Heart left ventricle (tissue), 16 donors: ENCODE data around the gene STAG1. TPM values are rescaled to one million over a fixed set of nuclear protein-coding genes. Genes with fewer than 3 reads are reported as not detected.
"Not testable (repeated sequence)": the region's sequence is repeated elsewhere in the genome, so short reads cannot be mapped to it uniquely, and the experiment has no call there.

Source experiments
- ATAC-seq, 4 donors: fragments of 200-7000 bp; cut with Tn5 transposase; one replicate each; pipeline ENCODE4 v1.9.1; 2020 to 2022; ENCODE audit warnings: moderate library complexity in 4 of 4, mild to moderate bottlenecking in 3 of 4, moderate number of reproducible peaks in 1 of 4
- DNase-seq, 5 donors: peaks; one replicate each; pipeline ENCODE4 v3.0.0-alpha.2; 2020
- H3K27ac ChIP-seq, 12 donors: fragments of 200-600 bp; sonication (generic) in 4 of 12; one replicate each; pipeline versions ENCODE4 v1.5.0 to v1.8.0; 2016 to 2022; ENCODE audit warnings: mild to moderate bottlenecking in 2 of 12
- H3K27me3 ChIP-seq, 9 donors: fragments of 200-600 bp; sonication (generic) in 2 of 9; one replicate each; pipeline versions ENCODE4 v1.5.1 to v1.8.0; 2016 to 2022; ENCODE audit warnings: mild to moderate bottlenecking in 3 of 9
- H3K36me3 ChIP-seq, 9 donors: fragments of 200-600 bp; sonication (generic) in 2 of 9; one replicate each; pipeline versions ENCODE4 v1.5.0 to v1.8.0; 2018 to 2022; ENCODE audit warnings: mild to moderate bottlenecking in 2 of 9
- H3K4me1 ChIP-seq, 12 donors: fragments of 200-600 bp; sonication (generic) in 4 of 12; one replicate each; pipeline versions ENCODE4 v1.5.0 to v1.8.0; 2016 to 2022; ENCODE audit warnings: mild to moderate bottlenecking in 3 of 12
- H3K4me3 ChIP-seq, 12 donors: fragments of 200-600 bp; sonication (generic) in 4 of 12; one replicate each; pipeline versions ENCODE4 v1.5.0 to v1.8.0; 2017 to 2022; ENCODE audit warnings: mild to moderate bottlenecking in 9 of 12, moderate library complexity in 4 of 12
- H3K9me3 ChIP-seq, 12 donors: fragments of 200-600 bp; sonication (generic) in 4 of 12; one replicate each; pipeline versions ENCODE4 v1.5.0 to v1.8.0; 2016 to 2022; ENCODE audit warnings: mild to moderate bottlenecking in 1 of 12
- CTCF ChIP-seq, 12 donors: fragments of 200-600 bp; sonication (generic) in 4 of 12; IDR thresholded peaks; one replicate each; pipeline versions ENCODE4 v1.5.0 to v1.8.0; 2018 to 2022; ENCODE audit warnings: antibody characterized with exemption in 12 of 12, mild to moderate bottlenecking in 5 of 12
- POLR2A ChIP-seq, 2 donors: fragments of 450-650 bp; IDR thresholded peaks; one replicate each; pipeline ENCODE4 v1.6.1; 2017; ENCODE audit warnings: antibody characterized with exemption in 2 of 2, mild to moderate bottlenecking in 2 of 2, moderate library complexity in 2 of 2
- WGBS, 4 donors: extraction: QIAGEN DNeasy Blood & Tissue Kit in 2 of 4; methylation state at CpG; one replicate each; pipeline versions ENCODE4 v1.1.5 to v1.1.7; 2013 to 2018; 5-methylcytosine and 5-hydroxymethylcytosine counted together
- intact Hi-C, 10 donors: fragments of 100-400 bp; cut with DNase I; formaldehyde crosslinking; loops; one replicate each; pipeline versions ENCODE4 v1.11.1 to v1.14.2; 2022
- polyA plus RNA-seq, 2 donors: library from polyadenylated mRNA; stranded (reverse); fragments of 200-250 nt; gene quantifications; one replicate each; pipeline ENCODE4 v1.2.3, GENCODE V29; 2013
- total RNA-seq, 9 donors: library from RNA; depleted of rRNA in 2 of 9; stranded (reverse); fragments of >200 nt in 2 of 9; fragmentation: NEBNext Ultra II Directional in 3 of 9; extraction: Animal tissue kit (Norgen Biotek cat#: 25700) in 3 of 9; gene quantifications; one replicate each; pipeline versions ENCODE4 v1.1.0 to v1.2.4, GENCODE V29; 2016 to 2023
- donor health status: ischemic (EF 13 %, LVEDD 7.1; RV severe dilation, severe dysfunction).
- donor health status: healthy with polysubstance abuse.
- donor health status: DM: no; HTN: yes; CAD: no.
- donor health status: DM: no; HTN: no; CAD: no.
- donor health status: ischemic (EF 25% LVEDD 6.9; RV normal size, moderate dysfunction).
- donor health status: ischemic (EF 25% LVEDD 5.7; RV mildly dilated, moderate dysfunction).
- donor health status: healthy.
- donor health status: DM: yes; HTN: yes; CAD: no.
- donor health status: ischemic (EF 35%, LVEDD 5.7; RV mildly dilated, moderate dysfunction).
- donor health status: nonischemic (EF 11% LVEDD 7.7; RV severe dilation, severe dysfunction).
- donor health status: DM: yes; HTN: yes; CAD: no.
- donor health status: PGD.
- donor health status: ischemic (EF 29% LVEDD 5.4; RV normal size, mild dysfunction).
- donor health status: nonischemic (EF 23%, LVEDD 6.1; RV moderate dilation, normal function).

Gene STAG1
- total and polyA plus RNA-seq, 11 donors, result 7.2 to 23.4 (median 19.8) TPM

- Histone ChIP-seq H3K4me1 (peaks cover 0 to 41% (median 7%) of the 10 kb centered on the region in 12 donors), H3K27ac (no peak overlapping the region), H3K9me3 (no peaks in the 10 kb centered on the region), H3K36me3 (peaks cover 0 to 17% (median 1%) of the 10 kb centered on the region in 9 donors), H3K27me3 (no peaks in the 10 kb centered on the region), H3K4me3 (no peak overlapping the region)
- DNase-seq, result no peak
- no peak for TF ChIP-seq POLR2A (IDR thresholded peaks at IDR 0.05)
- no peak for ATAC-seq
- 95 to 98% (median 96%) methylated on average over 3 of the region's 3 CpGs for WGBS, 4 donors
- intact Hi-C loops, result no loop called here
Measured at GRCh38 chr3:136624371-136624770, 127.8 kb downstream of the STAG1 start.

- Histone ChIP-seq H3K27me3 (no peaks in the 10 kb centered on the region), H3K36me3 (peaks cover 0 to 23% (median 2%) of the 10 kb centered on the region in 9 donors), H3K27ac (no peak overlapping the region), H3K4me1 (peaks cover 0 to 44% (median 6%) of the 10 kb centered on the region in 12 donors), H3K4me3 (no peak overlapping the region), H3K9me3 (no peaks in the 10 kb centered on the region)
- intact Hi-C loops, result no loop called here
- WGBS, 4 donors, result 84 to 89% (median 85%) methylated on average over 2 of the region's 2 CpGs
- DNase-seq (no peak), ATAC-seq (no peak)
- TF ChIP-seq CTCF (IDR thresholded peaks at IDR 0.05), result no peak
Measured at GRCh38 chr3:136621628-136622027, 130.6 kb downstream of the STAG1 start.

GRCh38 chr3:136620436-136620835 is 131.7 kb downstream of the STAG1 start:
- DNase-seq (no peak), ATAC-seq (no peak)
- Histone ChIP-seq H3K9me3 (no peaks in the 10 kb centered on the region), H3K27me3 (no peaks in the 10 kb centered on the region), H3K36me3 (peaks cover 0 to 20% (median 2%) of the 10 kb centered on the region in 9 donors), H3K4me1 (peaks cover 0 to 43% (median 5%) of the 10 kb centered on the region in 12 donors), H3K4me3 (no peak overlapping the region), H3K27ac (no peak overlapping the region)
- TF ChIP-seq CTCF (IDR thresholded peaks at IDR 0.05) (no peak), POLR2A (IDR thresholded peaks at IDR 0.05) (no peak)
- intact Hi-C loops, result no loop called here

GRCh38 chr3:136617969-136618525 is 134.1 kb downstream of the STAG1 start:
- H3K9me3 ChIP-seq, intact Hi-C loops, ATAC-seq, H3K27ac ChIP-seq, DNase-seq, H3K4me3 ChIP-seq, H3K27me3 ChIP-seq: not testable (repeated sequence)
- Histone ChIP-seq H3K36me3 (peaks cover 0 to 20% (median 2%) of the 10 kb centered on the region in 9 donors), H3K4me1 (peaks cover 0 to 28% (median 0%) of the 10 kb centered on the region in 12 donors)
- 80 to 99% (median 91%) methylated on average over 6 of the region's 6 CpGs for WGBS, 4 donors

GRCh38 chr3:136617198-136617597 is 135.0 kb downstream of the STAG1 start:
- Histone ChIP-seq H3K4me3 (no peak overlapping the region), H3K9me3 (no peaks in the 10 kb centered on the region), H3K36me3 (peaks cover 0 to 20% (median 2%) of the 10 kb centered on the region in 9 donors), H3K27me3 (no peaks in the 10 kb centered on the region), H3K4me1 (peaks cover 0 to 28% (median 0%) of the 10 kb centered on the region in 12 donors), H3K27ac (peak overlapping the region in 1 of 12 donors; percentile 24)
- no peak for ATAC-seq
- no peak for DNase-seq
- TF ChIP-seq CTCF (IDR thresholded peaks at IDR 0.05) (no peak), POLR2A (IDR thresholded peaks at IDR 0.05) (no peak)
- intact Hi-C loops, result no loop called here
